Ishikawa (cell line): ENCODE measurements around the gene GALNT9.

Source experiments
- CEBPB ChIP-seq: IDR thresholded peaks from 2 replicates; pipeline ENCODE4 v1.6.1; 2012
- CREB1 ChIP-seq: IDR thresholded peaks from 2 replicates; pipeline ENCODE4 v1.6.1; 2012; ENCODE audit warnings: low read depth
- EGR1 ChIP-seq: IDR thresholded peaks from 2 replicates; pipeline ENCODE4 v1.6.1; 2012
- EP300 ChIP-seq: IDR thresholded peaks from 2 replicates; pipeline ENCODE4 v1.6.1; 2012; ENCODE audit warnings: borderline replicate concordance
- FOXM1 ChIP-seq: IDR thresholded peaks from 2 replicates; pipeline ENCODE4 v1.6.1; 2012; ENCODE audit warnings: low read depth, borderline replicate concordance
- NFIC ChIP-seq: IDR thresholded peaks from 2 replicates; pipeline ENCODE4 v1.6.1; 2012
- RAD21 ChIP-seq: IDR thresholded peaks from 2 replicates; pipeline ENCODE4 v1.6.1; 2012; ENCODE audit warnings: low read depth
- TAF1 ChIP-seq: IDR thresholded peaks from 2 replicates; pipeline ENCODE4 v1.6.1; 2012; ENCODE audit warnings: low read depth, mild to moderate bottlenecking
- TCF12 ChIP-seq: IDR thresholded peaks from 2 replicates; pipeline ENCODE4 v1.6.1; 2012; ENCODE audit warnings: low read depth
- TEAD4 ChIP-seq: IDR thresholded peaks from 2 replicates; pipeline ENCODE4 v1.6.1; 2012
- YY1 ChIP-seq: IDR thresholded peaks from 2 replicates; pipeline ENCODE4 v1.6.1; 2012; ENCODE audit warnings: low read depth
- ZBTB7A ChIP-seq: IDR thresholded peaks from 2 replicates; pipeline ENCODE4 v1.6.1; 2012; ENCODE audit warnings: low read depth
- TF ChIP-seq, protein P1 (sequence below): IDR thresholded peaks from 2 replicates; pipeline ENCODE4 v1.6.1; 2012; ENCODE audit warnings: low read depth, mild to moderate bottlenecking
- TF ChIP-seq, protein P2 (sequence below): IDR thresholded peaks from 2 replicates; pipeline ENCODE4 v1.6.1; 2012
- TF ChIP-seq, protein P3 (sequence below): IDR thresholded peaks from 2 replicates; pipeline ENCODE4 v1.6.1; 2012

GALNT9 gene

DNA sequence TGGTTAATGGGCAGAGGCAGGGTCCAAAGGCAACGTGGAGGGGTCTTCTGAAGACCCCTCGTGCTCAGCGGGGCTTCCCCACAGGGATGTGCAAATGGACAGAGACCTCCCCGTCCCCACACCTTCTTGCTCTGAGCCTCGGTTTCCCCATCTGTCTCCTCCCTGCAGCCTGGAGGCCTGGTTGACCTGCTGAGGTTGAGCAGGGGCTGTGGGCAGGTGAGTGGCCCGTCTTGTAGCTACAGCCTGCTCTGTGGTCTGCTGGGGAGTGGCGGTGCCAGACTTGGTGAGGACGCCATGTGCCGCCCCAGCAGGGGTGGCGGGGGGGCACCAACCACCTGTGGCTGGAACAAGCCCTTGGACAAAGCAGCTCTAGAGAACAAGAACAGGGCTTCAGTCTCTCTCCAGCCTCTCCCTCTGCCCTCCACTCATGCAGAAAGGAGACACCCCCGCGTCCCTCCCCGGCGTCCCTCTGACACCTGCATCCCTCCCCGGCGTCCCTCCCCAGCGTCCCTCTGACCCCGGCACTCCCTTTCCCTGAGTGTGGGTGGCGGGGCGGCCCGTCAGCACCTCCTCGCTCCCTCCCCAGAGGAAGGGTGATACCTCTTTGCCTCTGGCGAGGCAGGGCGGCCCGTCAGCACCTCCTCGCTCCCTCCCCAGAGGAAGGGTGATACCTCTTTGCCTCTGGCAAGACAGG, 101.5 kb downstream of the GALNT9 start:
- TF ChIP-seq, protein P1, sequence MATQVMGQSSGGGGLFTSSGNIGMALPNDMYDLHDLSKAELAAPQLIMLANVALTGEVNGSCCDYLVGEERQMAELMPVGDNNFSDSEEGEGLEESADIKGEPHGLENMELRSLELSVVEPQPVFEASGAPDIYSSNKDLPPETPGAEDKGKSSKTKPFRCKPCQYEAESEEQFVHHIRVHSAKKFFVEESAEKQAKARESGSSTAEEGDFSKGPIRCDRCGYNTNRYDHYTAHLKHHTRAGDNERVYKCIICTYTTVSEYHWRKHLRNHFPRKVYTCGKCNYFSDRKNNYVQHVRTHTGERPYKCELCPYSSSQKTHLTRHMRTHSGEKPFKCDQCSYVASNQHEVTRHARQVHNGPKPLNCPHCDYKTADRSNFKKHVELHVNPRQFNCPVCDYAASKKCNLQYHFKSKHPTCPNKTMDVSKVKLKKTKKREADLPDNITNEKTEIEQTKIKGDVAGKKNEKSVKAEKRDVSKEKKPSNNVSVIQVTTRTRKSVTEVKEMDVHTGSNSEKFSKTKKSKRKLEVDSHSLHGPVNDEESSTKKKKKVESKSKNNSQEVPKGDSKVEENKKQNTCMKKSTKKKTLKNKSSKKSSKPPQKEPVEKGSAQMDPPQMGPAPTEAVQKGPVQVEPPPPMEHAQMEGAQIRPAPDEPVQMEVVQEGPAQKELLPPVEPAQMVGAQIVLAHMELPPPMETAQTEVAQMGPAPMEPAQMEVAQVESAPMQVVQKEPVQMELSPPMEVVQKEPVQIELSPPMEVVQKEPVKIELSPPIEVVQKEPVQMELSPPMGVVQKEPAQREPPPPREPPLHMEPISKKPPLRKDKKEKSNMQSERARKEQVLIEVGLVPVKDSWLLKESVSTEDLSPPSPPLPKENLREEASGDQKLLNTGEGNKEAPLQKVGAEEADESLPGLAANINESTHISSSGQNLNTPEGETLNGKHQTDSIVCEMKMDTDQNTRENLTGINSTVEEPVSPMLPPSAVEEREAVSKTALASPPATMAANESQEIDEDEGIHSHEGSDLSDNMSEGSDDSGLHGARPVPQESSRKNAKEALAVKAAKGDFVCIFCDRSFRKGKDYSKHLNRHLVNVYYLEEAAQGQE, result no peak
- TF ChIP-seq CEBPB (no peak), TCF12 (no peak), TAF1 (no peak), TEAD4 (no peak), RAD21 (no peak), EP300 (no peak), FOXM1 (no peak), CREB1 (no peak), EGR1 (no peak), YY1 (no peak), NFIC (no peak), ZBTB7A (no peak)
- TF ChIP-seq, protein P2, sequence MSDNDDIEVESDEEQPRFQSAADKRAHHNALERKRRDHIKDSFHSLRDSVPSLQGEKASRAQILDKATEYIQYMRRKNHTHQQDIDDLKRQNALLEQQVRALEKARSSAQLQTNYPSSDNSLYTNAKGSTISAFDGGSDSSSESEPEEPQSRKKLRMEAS, result no peak
- TF ChIP-seq, protein P3, sequence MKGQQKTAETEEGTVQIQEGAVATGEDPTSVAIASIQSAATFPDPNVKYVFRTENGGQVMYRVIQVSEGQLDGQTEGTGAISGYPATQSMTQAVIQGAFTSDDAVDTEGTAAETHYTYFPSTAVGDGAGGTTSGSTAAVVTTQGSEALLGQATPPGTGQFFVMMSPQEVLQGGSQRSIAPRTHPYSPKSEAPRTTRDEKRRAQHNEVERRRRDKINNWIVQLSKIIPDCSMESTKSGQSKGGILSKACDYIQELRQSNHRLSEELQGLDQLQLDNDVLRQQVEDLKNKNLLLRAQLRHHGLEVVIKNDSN, result no peak

DNA sequence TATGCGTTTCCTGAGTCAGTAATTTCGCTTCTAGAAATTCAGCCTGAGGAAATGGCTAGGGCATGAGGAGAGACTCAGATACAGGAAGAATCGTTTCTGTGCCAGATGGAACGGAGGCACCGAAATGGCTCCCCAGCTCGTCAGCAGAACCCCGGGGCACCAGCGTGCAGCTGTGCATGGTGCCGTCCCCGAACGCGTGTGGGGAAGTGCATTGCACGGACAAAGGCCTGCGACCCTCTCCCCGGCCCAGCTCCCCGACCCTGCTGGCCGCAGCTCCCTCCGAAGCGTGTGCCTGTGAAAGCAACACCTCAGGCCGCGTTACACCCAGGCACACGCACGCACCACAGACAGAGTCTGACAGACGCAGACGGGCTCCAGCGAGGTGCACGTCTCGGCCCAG, 102.3 kb downstream of the GALNT9 start:
- TF ChIP-seq CEBPB, result no peak
- TF ChIP-seq TEAD4, result no peak
- TF ChIP-seq, protein P3, result no peak
- no peak for TF ChIP-seq NFIC
- no peak for TF ChIP-seq FOXM1
- TF ChIP-seq ZBTB7A, result no peak
- no peak for TF ChIP-seq YY1

DNA sequence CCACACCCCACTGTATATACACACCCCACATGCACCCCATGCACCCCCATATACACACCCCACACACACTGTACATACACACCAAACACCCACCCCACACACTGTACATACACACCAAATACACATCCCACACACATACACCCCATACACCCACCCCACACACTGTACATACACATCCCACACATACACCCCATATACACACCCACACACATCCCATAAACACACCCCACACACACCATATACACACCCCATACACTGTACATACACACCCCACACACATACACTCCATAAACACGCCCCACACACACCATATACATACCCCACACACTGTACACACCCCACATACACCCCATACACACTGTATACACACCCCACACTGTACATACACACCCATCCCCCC, 102.8 kb downstream of the GALNT9 start:
- TF ChIP-seq TAF1, result no peak
- TF ChIP-seq EP300, result no peak
- TF ChIP-seq, protein P3, result no peak
- TF ChIP-seq ZBTB7A, result no peak
- TF ChIP-seq CREB1, result no peak
- TF ChIP-seq YY1, result no peak
- TF ChIP-seq, protein P1, result no peak
- TF ChIP-seq TCF12, result no peak
- TF ChIP-seq FOXM1, result no peak
- no peak for TF ChIP-seq NFIC
- no peak for TF ChIP-seq TEAD4
- no peak for TF ChIP-seq EGR1
- no peak for TF ChIP-seq RAD21
- TF ChIP-seq CEBPB, result no peak
- TF ChIP-seq, protein P2, result no peak

DNA sequence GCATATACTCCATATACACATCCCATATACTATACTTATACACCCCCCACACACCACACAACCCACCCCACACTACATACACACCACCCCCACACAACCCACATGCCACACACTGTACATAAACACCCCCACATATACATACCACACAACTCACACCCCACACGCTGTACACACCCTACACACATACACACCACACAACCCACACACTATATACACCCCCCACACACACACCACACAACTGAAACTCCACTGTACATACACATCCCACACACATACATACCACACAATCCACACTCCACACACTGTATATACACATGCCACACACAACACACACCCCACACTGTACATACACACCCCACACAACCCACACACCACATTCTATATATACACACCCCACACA, 104.2 kb downstream of the GALNT9 start:
- TF ChIP-seq TCF12 (no peak), YY1 (no peak), RAD21 (no peak), CREB1 (no peak), EP300 (no peak), EGR1 (no peak)
- TF ChIP-seq, protein P2, result no peak
- TF ChIP-seq, protein P1, result no peak
